ENCODE data around the gene SELENOV.

Gene SELENOV

GRCh38 chr19:39558624-39559117 lies 43.7 kb downstream of the SELENOV start:
- DNase-seq = no peak

- no peak for DNase-seq
Measured at GRCh38 chr19:39563408-39563807, 48.5 kb downstream of the SELENOV start.

GRCh38 chr19:39566064-39566463 lies 51.1 kb downstream of the SELENOV start:
- DNase-seq = no peak

GRCh38 chr19:39568604-39569003 lies 53.7 kb downstream of the SELENOV start:
- peak; percentile 30 to 66 for DNase-seq

Data from SW 1271 (cell line).